Cardiac muscle cell (in vitro differentiated cells and primary cell): Measurements from ENCODE around the gene ZBTB40. TPM values are rescaled to one million over a fixed set of nuclear protein-coding genes. Genes with fewer than 3 reads are reported as not detected.

Experiments
- DNase-seq, 2 donors: peaks; one replicate each; pipeline versions ENCODE4 v3.0.0 to v3.0.0-alpha.2; 2010 to 2017; ENCODE audit warnings: low read depth in 1 of 2, low spot score in 1 of 2
- H3K27ac ChIP-seq: fragments of 200-600 bp; sonication (generic); 2 replicates; pipeline ENCODE4 v1.5.1; 2016
- H3K27me3 ChIP-seq: fragments of 200-600 bp; sonication (generic); 2 replicates; pipeline ENCODE4 v1.6.0; 2016; ENCODE audit warnings: control low read depth
- H3K36me3 ChIP-seq: fragments of 200-600 bp; sonication (generic); 2 replicates; pipeline ENCODE4 v1.5.1; 2016; ENCODE audit warnings: control low read depth
- H3K4me1 ChIP-seq: fragments of 200-600 bp; sonication (generic); 2 replicates; pipeline ENCODE4 v1.8.1; 2017; ENCODE audit warnings: low read depth, mild to moderate bottlenecking, mixed run types
- H3K4me3 ChIP-seq: fragments of 200-600 bp; sonication (generic); 2 replicates; pipeline ENCODE4 v1.5.1; 2016; ENCODE audit warnings: mild to moderate bottlenecking
- H3K9me3 ChIP-seq: fragments of 200-600 bp; sonication (generic); 2 replicates; pipeline ENCODE4 v1.5.1; 2017; ENCODE audit warnings: low read depth, mild to moderate bottlenecking, control low read depth
- polyA plus RNA-seq: library from polyadenylated mRNA; unstranded; fragments of >200 nt; fragmentation: Nextera tagmentation; extraction: Ambion mirVana; gene quantifications from 2 replicates; pipeline ENCODE4 v1.2.1, GENCODE V29; 2016
- total RNA-seq: library from RNA; depleted of rRNA; stranded (reverse); fragments of >200 nt; gene quantifications from 2 replicates; pipeline ENCODE4 v1.2.3, GENCODE V29; 2016
- TF ChIP-seq, protein P1 (sequence below): IDR thresholded peaks from 2 replicates; pipeline ENCODE4 v1.5.1; 2012; ENCODE audit warnings: low read depth, mild to moderate bottlenecking, low read length

Gene ZBTB40
- total and polyA plus RNA-seq, 2 experiments from 2014 or later = 8.3 to 18.1 TPM

DNA sequence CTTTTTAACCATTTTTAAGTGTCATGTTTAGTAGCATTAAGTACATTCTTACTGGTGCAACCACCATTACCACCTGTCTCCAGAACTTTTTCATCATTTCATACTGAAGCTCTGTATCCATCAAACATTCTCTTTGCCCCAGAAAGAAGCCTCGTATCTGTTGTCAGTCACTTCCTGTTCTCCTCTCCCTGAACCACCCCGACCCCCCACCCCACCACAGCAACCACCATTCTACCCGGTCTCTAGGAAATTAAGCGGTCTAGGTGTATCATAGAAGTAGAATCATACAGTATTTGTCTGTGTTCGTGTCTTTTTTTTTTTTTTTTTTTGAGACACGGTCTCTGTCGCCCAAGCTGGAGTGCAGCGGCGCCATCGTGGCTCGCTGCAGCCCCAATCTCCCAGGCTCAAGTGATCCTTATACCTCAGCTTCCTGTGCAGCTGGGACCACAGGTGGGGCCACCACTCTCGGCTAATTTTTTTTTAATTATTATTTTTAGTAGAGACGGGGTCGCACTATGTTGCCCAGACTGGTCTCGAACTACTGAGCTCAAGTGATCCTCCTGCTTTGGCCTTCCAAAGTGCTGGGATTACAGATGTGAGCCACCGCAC, 88.0 kb downstream of the ZBTB40 start:
- H3K4me3 ChIP-seq = no peak overlapping the region
- no peak for DNase-seq
- no peaks in the 10 kb centered on the region for H3K36me3 ChIP-seq
- no peak overlapping the region for H3K27ac ChIP-seq
- no peaks in the 10 kb centered on the region for H3K9me3 ChIP-seq
- TF ChIP-seq, protein P1, sequence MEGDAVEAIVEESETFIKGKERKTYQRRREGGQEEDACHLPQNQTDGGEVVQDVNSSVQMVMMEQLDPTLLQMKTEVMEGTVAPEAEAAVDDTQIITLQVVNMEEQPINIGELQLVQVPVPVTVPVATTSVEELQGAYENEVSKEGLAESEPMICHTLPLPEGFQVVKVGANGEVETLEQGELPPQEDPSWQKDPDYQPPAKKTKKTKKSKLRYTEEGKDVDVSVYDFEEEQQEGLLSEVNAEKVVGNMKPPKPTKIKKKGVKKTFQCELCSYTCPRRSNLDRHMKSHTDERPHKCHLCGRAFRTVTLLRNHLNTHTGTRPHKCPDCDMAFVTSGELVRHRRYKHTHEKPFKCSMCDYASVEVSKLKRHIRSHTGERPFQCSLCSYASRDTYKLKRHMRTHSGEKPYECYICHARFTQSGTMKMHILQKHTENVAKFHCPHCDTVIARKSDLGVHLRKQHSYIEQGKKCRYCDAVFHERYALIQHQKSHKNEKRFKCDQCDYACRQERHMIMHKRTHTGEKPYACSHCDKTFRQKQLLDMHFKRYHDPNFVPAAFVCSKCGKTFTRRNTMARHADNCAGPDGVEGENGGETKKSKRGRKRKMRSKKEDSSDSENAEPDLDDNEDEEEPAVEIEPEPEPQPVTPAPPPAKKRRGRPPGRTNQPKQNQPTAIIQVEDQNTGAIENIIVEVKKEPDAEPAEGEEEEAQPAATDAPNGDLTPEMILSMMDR = no peak
- peaks cover 5% of the 10 kb centered on the region for H3K27me3 ChIP-seq
- H3K4me1 ChIP-seq = peaks cover 5% of the 10 kb centered on the region

DNA sequence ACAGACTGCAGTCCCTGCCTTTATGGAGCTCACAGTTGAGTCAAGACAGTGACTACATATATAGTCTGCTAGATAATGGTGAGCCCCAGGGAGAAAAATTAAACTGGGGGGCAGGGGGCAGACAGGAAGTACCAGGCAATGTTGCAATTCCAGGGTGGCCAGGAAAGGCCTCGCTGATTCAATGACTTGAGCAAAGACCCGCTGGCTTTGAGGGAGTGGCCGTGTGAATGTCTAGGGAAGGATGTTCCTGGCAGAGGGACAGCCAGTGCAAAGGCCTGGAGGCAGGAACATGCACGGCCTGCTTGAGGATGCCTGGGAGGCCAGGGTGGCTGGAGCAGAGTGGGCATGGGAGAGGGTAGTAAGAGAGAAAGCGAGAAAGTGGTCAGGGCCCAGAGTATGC, 88.7 kb downstream of the ZBTB40 start:
- TF ChIP-seq, protein P1 = no peak
- Histone ChIP-seq H3K4me1 (no peaks in the 10 kb centered on the region), H3K27ac (no peak overlapping the region), H3K9me3 (no peaks in the 10 kb centered on the region), H3K4me3 (no peak overlapping the region), H3K36me3 (no peaks in the 10 kb centered on the region), H3K27me3 (peaks cover 12% of the 10 kb centered on the region)
- DNase-seq = peak in 1 of 2 donors; percentile 13

DNA sequence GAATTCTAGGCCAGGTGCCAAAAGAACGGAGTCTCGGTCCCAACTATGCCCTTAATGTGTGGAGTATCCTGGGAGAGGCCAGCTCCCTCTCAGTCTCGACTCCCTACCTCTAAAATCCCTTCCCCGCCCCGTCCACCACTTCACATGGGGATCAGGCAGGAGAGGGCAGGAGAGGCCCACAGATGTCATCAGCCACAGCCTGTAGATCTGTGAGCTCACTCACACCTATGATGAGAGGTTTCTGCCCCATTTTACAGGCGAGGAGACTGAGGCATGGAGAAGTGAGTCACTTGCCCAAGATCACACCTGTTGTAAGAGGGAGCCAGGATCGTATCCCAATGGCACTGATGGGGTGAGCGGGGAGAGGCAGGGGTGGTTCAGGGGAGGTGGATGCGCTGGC, 91.2 kb downstream of the ZBTB40 start:
- no peaks in the 10 kb centered on the region for H3K4me1 ChIP-seq
- no peaks in the 10 kb centered on the region for H3K36me3 ChIP-seq
- no peak overlapping the region for H3K4me3 ChIP-seq
- H3K27ac ChIP-seq = no peak overlapping the region
- no peaks in the 10 kb centered on the region for H3K9me3 ChIP-seq
- DNase-seq = no peak
- H3K27me3 ChIP-seq = peaks cover 38% of the 10 kb centered on the region
- TF ChIP-seq, protein P1 = no peak

DNA sequence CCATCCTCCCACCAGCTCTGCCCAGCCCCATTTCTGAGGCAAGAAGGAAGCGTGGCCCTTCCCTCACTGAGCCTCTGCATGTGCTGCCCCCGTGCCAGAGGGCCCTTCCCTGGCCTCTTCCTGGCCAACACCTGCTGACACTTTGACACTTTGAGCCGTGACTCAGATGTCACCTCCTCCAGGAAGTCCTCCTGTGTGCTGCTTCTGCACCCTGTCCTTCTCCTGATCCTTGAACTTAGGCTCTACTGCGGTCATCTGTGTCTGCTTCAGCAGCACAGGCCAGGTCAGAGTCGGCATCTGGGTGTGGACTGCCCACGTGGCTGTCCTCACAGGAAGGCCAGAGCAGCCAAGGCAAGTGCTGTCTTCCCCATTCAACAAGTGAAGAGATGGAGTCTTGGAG, 92.0 kb downstream of the ZBTB40 start:
- TF ChIP-seq, protein P1 = no peak
- H3K4me1 ChIP-seq = no peaks in the 10 kb centered on the region
- H3K27me3 ChIP-seq = peaks cover 42% of the 10 kb centered on the region
- no peaks in the 10 kb centered on the region for H3K9me3 ChIP-seq
- no peak for DNase-seq
- no peak overlapping the region for H3K27ac ChIP-seq
- H3K36me3 ChIP-seq = no peaks in the 10 kb centered on the region
- H3K4me3 ChIP-seq = no peak overlapping the region

DNA sequence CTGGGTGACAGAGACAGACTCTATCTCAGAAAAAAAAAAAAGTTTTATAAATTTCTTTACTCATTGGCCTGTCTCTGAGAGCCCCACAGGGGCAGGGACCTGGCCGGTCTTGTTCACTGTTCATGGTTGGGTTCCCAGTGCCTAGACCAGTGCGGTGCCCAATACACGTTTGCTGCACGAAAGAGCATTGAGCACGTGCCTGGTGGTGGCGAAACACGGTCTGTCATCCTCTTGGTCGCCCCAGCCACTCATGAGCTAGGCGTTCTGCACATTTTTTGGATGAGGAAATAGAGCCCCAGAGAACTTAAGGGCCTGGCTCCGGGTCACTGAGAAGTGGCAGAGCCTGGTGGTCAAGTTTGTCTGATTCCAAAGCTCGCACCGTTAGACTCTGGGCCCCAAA, 93.0 kb downstream of the ZBTB40 start:
- no peak for DNase-seq
- TF ChIP-seq, protein P1 = no peak
- peaks cover 42% of the 10 kb centered on the region for H3K27me3 ChIP-seq
- no peak overlapping the region for H3K27ac ChIP-seq
- no peaks in the 10 kb centered on the region for H3K4me1 ChIP-seq
- no peaks in the 10 kb centered on the region for H3K9me3 ChIP-seq
- no peaks in the 10 kb centered on the region for H3K36me3 ChIP-seq
- no peak overlapping the region for H3K4me3 ChIP-seq

DNA sequence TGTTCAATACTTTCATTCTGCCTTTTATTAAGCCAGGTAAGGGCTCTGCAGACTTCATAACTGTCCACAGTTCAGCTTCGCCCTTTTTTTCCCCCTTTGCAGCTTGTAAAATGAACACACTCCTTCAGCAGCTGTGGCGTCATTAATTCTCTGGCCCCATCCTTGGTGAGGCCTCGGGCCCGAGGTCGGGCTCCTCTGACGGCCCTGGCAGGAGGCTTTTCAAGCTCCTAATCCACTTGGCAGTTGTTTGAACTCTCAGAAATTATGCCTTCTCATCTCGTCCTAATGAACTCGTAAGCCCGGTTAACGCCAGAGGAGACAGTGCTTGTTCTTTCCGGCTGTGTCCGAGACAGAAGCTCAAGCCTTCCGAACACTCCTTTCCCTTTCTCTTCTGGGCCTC, 93.5 kb downstream of the ZBTB40 start:
- Histone ChIP-seq H3K27ac (no peak overlapping the region), H3K4me3 (no peak overlapping the region), H3K9me3 (no peaks in the 10 kb centered on the region), H3K4me1 (no peaks in the 10 kb centered on the region), H3K36me3 (no peaks in the 10 kb centered on the region), H3K27me3 (peaks cover 42% of the 10 kb centered on the region)
- no peak for DNase-seq
- TF ChIP-seq, protein P1 = no peak
